ENCODE data around the gene RAB24. TPM values are rescaled to one million over a fixed set of nuclear protein-coding genes. Genes with fewer than 3 reads are reported as not detected.

RAB24 gene
- total and polyA plus RNA-seq, 2 experiments from 2014 or later: 27.1 to 27.7 TPM

- Mint-ChIP-seq H3K4me3 (no peak overlapping the region), H3K27me3 (ENCODE audit: insufficient read depth, low read depth, poor library complexity) (peaks cover 20% of the 10 kb centered on the region)
- ATAC-seq: no peak
Observed at GRCh38 chr5:177316005-177316404, 12.5 kb upstream of the RAB24 start.

More at GRCh38 chr5:177316005-177316404, 12.5 kb upstream of the RAB24 start:
- H3K27me3 ChIP-seq (ENCODE audit: insufficient read depth): no peaks in the 10 kb centered on the region
- Mint-ChIP-seq H3K9me3 (no peaks in the 10 kb centered on the region; the same call in 1 of the 3 replicates), H3K36me3 (ENCODE audit: low read depth) (no peaks in the 10 kb centered on the region; the same call in 2 of the 3 replicates), H3K27ac (no peak overlapping the region), H3K4me1 (peaks cover 9% of the 10 kb centered on the region)
- H2AFZ ChIP-seq: no peak overlapping the region
- H3K4me3 ChIP-seq: no peak overlapping the region
- no peaks in the 10 kb centered on the region; the same call in 1 of the 2 replicates for H3K36me3 ChIP-seq (ENCODE audit: insufficient read depth)
- H3K4me1 ChIP-seq (ENCODE audit: insufficient read depth): peaks cover 6% of the 10 kb centered on the region; the same call in 1 of the 2 replicates
- H3K27ac ChIP-seq (ENCODE audit: low read depth): no peak overlapping the region
- DNase-seq (ENCODE audit: low spot score): no peak
- H3K9me2 ChIP-seq (ENCODE audit: insufficient read depth): no peaks in the 10 kb centered on the region
- no peaks in the 10 kb centered on the region for H4K20me1 ChIP-seq (replicated peaks; ENCODE audit: insufficient read depth)
- H3K79me2 ChIP-seq (replicated peaks; ENCODE audit: insufficient read depth): no peaks in the 10 kb centered on the region
- TF ChIP-seq EZH2phosphoT487 (IDR thresholded peaks at IDR 0.05; ENCODE audit: unreplicated experiment) (no peak), CTCF (conservative IDR thresholded peaks at IDR 0.05; ENCODE audit: low read depth in 2 of 2) (no peak), ZNF114 (CRISPR knock-in tag; IDR thresholded peaks at IDR 0.05) (no peak), EZH2 (IDR thresholded peaks at IDR 0.05; ENCODE audit: low read depth, unreplicated experiment) (no peak), JUNB (IDR thresholded peaks at IDR 0.05; ENCODE audit: unreplicated experiment) (no peak), CREB1 (CRISPR knock-in tag; IDR thresholded peaks at IDR 0.05; ENCODE audit: low read depth) (no peak), POLR2AphosphoS5 (IDR thresholded peaks at IDR 0.05; ENCODE audit: low read depth) (no peak), ZNF462 (CRISPR knock-in tag; IDR thresholded peaks at IDR 0.05) (no peak), STAT1 (IDR thresholded peaks at IDR 0.05; ENCODE audit: unreplicated experiment) (no peak), ETS1 (IDR thresholded peaks at IDR 0.05) (no peak)
- peaks cover 10% of the 10 kb centered on the region for H3F3A ChIP-seq (replicated peaks; ENCODE audit: low read depth)
- H3K4me2 ChIP-seq: no peak overlapping the region

Data from GM23338 (cell line).